Nucleus accumbens (tissue), 56 donors: ENCODE measurements around the gene CDH15.

Experiments
- DNase-seq, 56 donors: peaks; one replicate each; lab custom pipeline; 2025; lab: John Stamatoyannopoulos, UW

Gene CDH15

GRCh38 chr16:89171216-89172170 is at the start of gene CDH15:
Gene CDH15 (plus strand): TSS chr16:89171748. CDS start chr16:89171832, 84 bp downstream.
- DNase-seq: peak in 54 of 56 donors; percentile 21 to 94 (median 79)

GRCh38 chr16:89122322-89122851 is 49.2 kb upstream of the CDH15 start:
- DNase-seq: peak in 21 of 56 donors; percentile 5 to 65 (median 25)

GRCh38 chr16:89123001-89123830 is 48.3 kb upstream of the CDH15 start:
- DNase-seq: no peak

GRCh38 chr16:89123831-89124100 is 47.8 kb upstream of the CDH15 start:
- no peak for DNase-seq

GRCh38 chr16:89129378-89129777 is 42.2 kb upstream of the CDH15 start:
- DNase-seq: no peak

- no peak for DNase-seq
Observed at GRCh38 chr16:89130448-89130847, 41.1 kb upstream of the CDH15 start.

GRCh38 chr16:89131783-89132182 is 39.8 kb upstream of the CDH15 start:
- no peak for DNase-seq

- no peak for DNase-seq
Observed at GRCh38 chr16:89132194-89133005, 39.1 kb upstream of the CDH15 start.

- no peak for DNase-seq
Observed at GRCh38 chr16:89133457-89134127, 38.0 kb upstream of the CDH15 start.

- DNase-seq: no peak
Observed at GRCh38 chr16:89134269-89134668, 37.3 kb upstream of the CDH15 start.

- DNase-seq: no peak
Observed at GRCh38 chr16:89135166-89135565, 36.4 kb upstream of the CDH15 start.

GRCh38 chr16:89135971-89136765 is 35.4 kb upstream of the CDH15 start:
- DNase-seq: peak in 5 of 56 donors; percentile 9 to 35 (median 26)

GRCh38 chr16:89136931-89137330 is 34.6 kb upstream of the CDH15 start:
- no peak for DNase-seq

GRCh38 chr16:89137666-89138512 is 33.7 kb upstream of the CDH15 start:
- no peak for DNase-seq

GRCh38 chr16:89138513-89138795 is 33.1 kb upstream of the CDH15 start:
- no peak for DNase-seq

- DNase-seq: no peak
Observed at GRCh38 chr16:89138843-89139520, 32.6 kb upstream of the CDH15 start.

- no peak for DNase-seq
Observed at GRCh38 chr16:89139907-89140361, 31.6 kb upstream of the CDH15 start.

GRCh38 chr16:89140401-89140800 is 31.1 kb upstream of the CDH15 start:
- DNase-seq: no peak
